ENCODE results near the gene PTPRN2.

Gene PTPRN2

GRCh38 chr7:157634401-157635147, 953.0 kb downstream of the PTPRN2 start:
- DNase-seq, result no peak

GRCh38 chr7:157633465-157634185, 954.0 kb downstream of the PTPRN2 start:
- DNase-seq, result no peak

GRCh38 chr7:157630301-157630853, 957.2 kb downstream of the PTPRN2 start:
- DNase-seq, result no peak

- DNase-seq, result no peak
These were observed 959.2 kb downstream of the PTPRN2 start for GRCh38 chr7:157628456-157628855.

GRCh38 chr7:157627646-157628045, 960.0 kb downstream of the PTPRN2 start:
- no peak for DNase-seq

GRCh38 chr7:157627033-157627432, 960.6 kb downstream of the PTPRN2 start:
- DNase-seq, result no peak

- no peak for DNase-seq
These were observed 961.5 kb downstream of the PTPRN2 start for GRCh38 chr7:157625973-157626742.

GRCh38 chr7:157623556-157623955, 964.1 kb downstream of the PTPRN2 start:
- DNase-seq, result no peak

GRCh38 chr7:157622408-157623205, 965.0 kb downstream of the PTPRN2 start:
- no peak for DNase-seq

- DNase-seq, result no peak
These were observed 965.6 kb downstream of the PTPRN2 start for GRCh38 chr7:157622000-157622399.

- DNase-seq, result no peak
These were observed 966.4 kb downstream of the PTPRN2 start for GRCh38 chr7:157621131-157621681.

GRCh38 chr7:157620616-157621015, 967.0 kb downstream of the PTPRN2 start:
- DNase-seq, result no peak

- DNase-seq, result no peak
These were observed 967.7 kb downstream of the PTPRN2 start for GRCh38 chr7:157619753-157620525.

GRCh38 chr7:157618823-157619606, 968.6 kb downstream of the PTPRN2 start:
- no peak for DNase-seq

- DNase-seq, result no peak
These were observed 969.4 kb downstream of the PTPRN2 start for GRCh38 chr7:157618091-157618726.

GRCh38 chr7:157617401-157617800, 970.2 kb downstream of the PTPRN2 start:
- DNase-seq, result no peak

- DNase-seq, result no peak
These were observed 970.7 kb downstream of the PTPRN2 start for GRCh38 chr7:157616931-157617330.

GRCh38 chr7:157616426-157616825, 971.2 kb downstream of the PTPRN2 start:
- no peak for DNase-seq

GRCh38 chr7:157615852-157616251, 971.8 kb downstream of the PTPRN2 start:
- DNase-seq, result no peak
